NOMO-1 treated with dmso at 0.1 percent for 144 hours (cell line): ENCODE data around the gene OSBPL2.

Source experiments
- DNase-seq: peaks from one replicate; lab custom pipeline; 2025; ENCODE audit not compliant: unreplicated experiment; lab: John Stamatoyannopoulos, UW

The OSBPL2 gene

GRCh38 chr20:62335532-62335931, 97.2 kb downstream of the OSBPL2 start:
- no peak for DNase-seq

DNA sequence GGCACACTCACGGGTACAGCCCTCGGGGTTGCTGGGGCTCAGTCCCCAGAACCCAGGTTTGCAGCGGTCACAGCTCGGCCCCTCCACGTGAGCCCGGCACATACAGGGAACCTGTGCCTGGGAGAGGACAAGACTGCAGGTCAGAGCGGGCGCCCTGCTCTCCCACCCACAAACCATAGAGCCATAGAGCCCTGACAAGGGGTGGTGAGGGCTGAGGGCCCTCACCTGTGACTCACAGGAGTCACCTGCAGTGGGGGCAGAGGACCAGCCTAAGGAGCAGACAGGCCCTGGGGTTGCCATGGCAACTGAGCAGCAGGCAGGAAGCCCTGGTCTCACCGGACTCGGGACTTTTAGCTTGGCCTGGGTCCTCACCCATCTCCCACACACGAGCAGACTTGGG, 98.0 kb downstream of the OSBPL2 start:
- DNase-seq, result no peak

GRCh38 chr20:62336775-62337557, 98.6 kb downstream of the OSBPL2 start:
- DNase-seq, result no peak

DNA sequence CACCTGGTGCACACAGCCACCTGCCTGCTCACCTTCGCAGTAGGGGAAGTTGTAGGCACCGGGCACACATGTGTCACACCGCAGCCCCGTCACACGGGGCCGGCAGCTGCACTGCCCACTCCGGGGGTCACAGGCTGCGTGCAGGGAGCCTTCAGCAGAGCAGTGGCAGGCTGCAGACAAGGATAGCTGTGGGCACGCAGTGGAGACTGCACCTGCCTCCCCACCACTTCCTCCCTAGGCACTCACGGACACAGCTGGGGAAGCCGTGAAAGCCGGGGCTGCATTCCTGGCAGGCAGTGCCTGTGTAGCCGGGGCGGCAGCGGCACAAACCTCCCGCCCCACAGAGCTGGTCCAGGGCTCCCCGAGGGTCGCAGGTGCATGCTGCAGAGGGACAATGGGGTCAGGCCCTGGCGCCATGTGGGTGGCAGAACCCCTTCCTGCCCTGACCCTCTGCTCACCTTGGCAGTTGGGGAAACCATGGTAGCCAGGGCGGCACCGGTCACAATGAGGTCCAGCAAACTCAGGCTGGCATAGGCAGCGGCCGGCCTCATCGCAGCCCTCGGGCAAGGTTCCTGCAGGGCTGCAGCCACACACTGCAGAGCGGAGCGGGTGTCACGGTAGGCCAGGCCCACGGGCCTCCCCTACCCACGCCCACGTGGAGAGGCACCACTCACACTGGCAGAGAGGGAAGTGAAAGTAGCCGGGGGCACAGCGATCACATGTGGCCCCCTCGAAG, 99.4 kb downstream of the OSBPL2 start:
- no peak for DNase-seq

GRCh38 chr20:62338294-62338620, 99.9 kb downstream of the OSBPL2 start:
- no peak for DNase-seq

- peak; percentile 68 for DNase-seq
Measured at GRCh38 chr20:62339647-62340062, 101.3 kb downstream of the OSBPL2 start.

GRCh38 chr20:62342910-62343309, 104.6 kb downstream of the OSBPL2 start:
- no peak for DNase-seq

DNA sequence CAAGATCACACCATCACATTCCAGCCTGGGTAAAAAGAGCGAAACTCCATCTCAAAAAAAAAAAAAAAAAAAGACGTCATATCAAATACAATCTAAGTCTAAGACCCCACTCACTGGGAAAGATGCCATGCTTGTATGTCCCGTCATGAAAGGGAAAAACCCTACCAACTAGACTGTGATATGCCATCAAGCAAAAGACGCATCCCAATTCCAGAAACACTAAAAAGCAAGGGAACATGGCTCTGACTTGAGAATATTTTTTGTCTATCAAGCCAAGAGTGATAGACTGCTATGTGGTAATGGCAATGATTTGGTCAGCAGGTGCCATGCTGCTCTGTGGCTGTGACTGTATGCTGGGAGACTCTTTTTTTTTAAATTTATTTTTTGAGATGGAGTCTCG, 105.8 kb downstream of the OSBPL2 start:
- DNase-seq, result no peak

DNA sequence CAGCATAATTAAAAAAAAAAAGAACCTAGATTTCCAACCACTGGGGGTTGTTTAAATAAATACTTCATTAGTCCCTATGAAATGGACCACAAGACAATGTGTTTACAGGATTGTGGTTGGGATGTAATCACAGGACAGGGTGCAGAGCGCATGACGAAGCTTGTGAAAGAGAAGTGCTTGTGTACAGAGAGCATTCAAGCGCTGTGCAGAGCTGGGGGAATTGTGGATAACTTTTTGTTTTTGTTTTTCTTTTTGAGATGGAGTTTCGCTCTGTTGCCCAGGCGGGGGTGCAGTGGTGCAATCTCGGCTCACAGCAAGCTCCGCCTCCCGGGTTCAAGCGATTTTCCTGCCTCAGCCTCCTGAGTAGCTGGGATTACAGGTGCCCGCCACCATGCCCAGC, 106.5 kb downstream of the OSBPL2 start:
- DNase-seq, result no peak
